HUDEP-2 (cell line): ENCODE data around the gene CISH.

Experiments
- DNase-seq, 76 experiments: peaks; one replicate each; lab custom pipeline; 2025; ENCODE audit not compliant: unreplicated experiment in 76 of 76; lab: John Stamatoyannopoulos, UW

The CISH gene

GRCh38 chr3:50637945-50638344 is 26.4 kb upstream of the CISH start:
- no peak for DNase-seq

DNA sequence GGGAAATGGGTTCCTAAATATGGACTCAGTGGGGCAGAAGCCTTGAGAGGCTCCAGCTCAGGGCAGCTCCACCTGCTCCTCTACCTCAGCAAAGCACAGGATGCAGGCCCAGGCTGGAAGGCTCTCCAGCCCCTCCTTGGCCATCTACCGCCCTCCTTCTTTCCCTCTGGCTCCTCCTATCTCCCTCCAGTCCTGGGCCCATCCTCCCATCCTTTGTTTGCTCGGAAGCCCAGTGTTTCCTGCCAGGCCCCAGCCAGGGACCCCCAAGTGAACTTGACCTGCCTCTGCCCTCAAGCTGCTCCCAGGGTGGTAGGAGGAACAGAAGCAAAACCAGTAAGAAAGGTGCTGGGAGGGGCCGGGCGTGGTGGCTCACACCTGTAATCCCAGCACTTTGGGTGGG is 25.4 kb upstream of the CISH start:
- DNase-seq: no peak

DNA sequence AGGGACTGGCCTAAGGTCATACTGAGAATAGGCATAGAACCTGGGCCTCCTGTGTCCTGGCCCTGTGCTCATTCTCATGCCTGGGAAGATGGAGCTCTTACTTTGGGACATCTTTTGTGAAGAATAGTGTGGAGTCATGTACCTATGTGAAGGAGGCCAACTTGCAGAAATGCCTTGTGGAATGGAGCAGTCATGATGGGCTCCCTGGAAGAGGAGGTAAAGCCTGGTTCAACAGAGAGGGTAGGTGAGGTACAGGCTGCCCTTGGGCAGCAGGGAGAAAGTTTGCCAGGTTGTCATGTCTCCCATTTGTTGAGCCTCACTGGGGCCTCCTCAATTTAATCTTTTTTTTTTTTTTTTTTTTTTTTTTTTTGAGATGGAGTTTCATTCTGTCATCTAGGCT is 23.5 kb upstream of the CISH start:
- no peak for DNase-seq

DNA sequence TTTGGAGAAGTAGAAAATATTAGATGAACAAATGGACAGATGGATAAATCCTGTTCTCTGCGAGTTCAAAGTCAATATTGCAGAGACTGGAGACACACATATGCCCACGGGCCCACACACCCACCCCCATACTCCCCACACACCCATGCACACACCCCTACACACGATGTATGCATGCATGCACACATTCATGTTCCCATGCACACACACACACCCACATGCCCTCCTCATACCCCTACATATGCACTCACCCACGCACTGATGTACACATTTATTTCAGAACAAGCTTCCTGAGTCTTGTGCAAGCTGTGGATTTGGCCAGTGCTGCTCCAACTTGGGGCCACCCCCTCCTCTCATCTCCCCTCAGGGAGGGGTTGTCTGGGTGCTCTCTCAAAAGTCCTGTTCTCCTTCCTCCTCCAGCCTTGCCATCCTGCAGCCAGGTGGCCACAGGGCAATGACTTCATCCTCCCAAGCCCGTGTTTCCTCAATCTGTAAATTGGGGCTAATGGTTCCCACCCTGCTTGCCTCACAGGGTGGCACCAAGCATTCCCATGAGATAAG is 21.7 kb upstream of the CISH start:
- DNase-seq: no peak

- DNase-seq: peak in 4 of 76 experiments; percentile 4 to 14 (median 10)
These were observed 20.9 kb upstream of the CISH start for GRCh38 chr3:50632450-50632849.

DNA sequence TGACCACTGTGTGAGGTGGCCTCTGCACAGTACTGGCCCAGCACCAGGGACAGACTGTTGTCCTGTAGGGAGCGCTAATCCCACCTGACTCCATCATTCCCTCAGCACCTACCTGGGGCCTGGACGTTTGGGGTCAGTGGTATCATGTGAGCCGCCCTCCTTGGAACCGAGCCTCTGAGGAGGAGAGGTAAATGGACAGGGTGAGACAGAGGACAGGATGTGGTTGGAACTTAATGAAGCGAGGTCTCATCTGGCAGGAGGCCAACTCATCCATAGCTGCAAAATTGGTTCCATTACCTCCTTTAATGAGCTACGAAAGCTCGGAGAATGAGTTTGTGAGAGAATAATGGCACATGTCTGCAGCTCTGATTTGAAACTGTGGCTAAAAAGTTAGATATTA is 19.3 kb upstream of the CISH start:
- no peak for DNase-seq

- DNase-seq: no peak
These were observed 18.8 kb upstream of the CISH start for GRCh38 chr3:50630394-50630793.

DNA sequence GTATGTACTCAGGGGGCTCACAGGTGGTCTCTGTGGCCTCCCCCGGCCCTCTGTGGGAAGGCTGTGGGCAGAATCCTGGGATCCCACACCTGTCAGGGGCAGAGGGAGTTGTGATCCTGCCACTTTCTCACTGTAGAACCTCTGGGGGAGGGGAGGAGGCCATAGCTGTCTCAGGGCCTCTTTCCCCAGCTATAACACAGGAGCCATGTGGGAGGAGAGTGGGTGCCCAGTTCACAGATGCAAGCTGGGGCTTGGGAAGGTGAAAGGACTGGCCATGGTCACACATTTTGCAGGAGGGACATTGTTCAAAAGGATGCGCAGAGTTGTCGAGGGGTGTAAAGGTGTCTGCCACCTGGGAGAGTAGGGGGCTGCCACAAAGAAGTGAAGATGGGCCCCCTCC is 17.0 kb upstream of the CISH start:
- no peak for DNase-seq

DNA sequence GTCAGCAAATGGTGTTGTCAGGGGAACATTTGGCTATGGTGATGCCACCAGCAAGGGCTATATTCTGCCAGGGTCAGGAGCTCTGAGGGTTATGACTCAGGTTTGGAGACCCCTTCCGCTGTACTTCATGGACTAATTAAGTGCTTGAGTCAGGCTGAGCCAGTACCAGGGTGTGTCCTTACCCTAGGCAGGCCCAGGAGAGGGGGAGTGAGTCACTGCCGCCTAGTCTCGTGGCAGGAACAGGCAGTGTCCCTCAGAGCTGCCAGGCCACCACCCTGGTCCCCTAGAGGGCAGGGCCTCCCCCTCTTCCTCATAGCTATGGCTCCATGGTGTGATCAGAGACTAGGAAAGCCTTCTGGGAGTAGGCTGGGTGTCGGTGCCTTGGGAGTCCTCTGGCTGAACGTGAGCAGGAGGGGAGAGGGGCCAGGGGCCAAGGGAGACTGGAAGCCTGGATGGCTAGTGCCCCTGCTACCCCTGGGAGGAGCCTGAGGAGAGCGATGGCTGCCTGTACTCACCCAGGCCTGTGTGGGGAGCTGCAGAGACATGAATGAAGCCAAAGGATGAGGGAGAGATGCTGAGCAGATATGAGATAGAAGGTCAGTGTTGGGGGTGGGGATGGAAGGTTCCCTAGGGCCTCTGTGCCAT is 16.0 kb upstream of the CISH start:
- peak in 63 of 76 experiments; percentile 12 to 73 (median 50) for DNase-seq

DNA sequence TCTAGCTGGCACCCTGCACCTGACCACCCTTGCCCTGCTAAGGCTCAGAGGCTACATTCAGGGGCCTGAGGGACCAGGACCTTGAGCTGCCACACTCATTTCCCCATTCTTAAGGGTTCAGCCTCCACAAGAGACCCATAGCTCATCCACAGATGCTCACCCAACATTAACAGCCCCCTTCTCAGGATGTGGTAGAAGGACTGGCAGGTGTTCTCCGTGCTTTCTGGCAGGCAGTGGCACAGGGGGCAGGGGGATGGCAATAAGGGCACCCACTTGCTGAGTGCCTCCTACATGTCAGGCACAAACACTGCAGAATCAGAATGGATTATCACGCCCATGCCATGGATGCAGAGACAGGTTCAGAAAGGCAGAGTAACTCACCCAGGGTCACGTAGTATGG is 14.8 kb upstream of the CISH start:
- no peak for DNase-seq

DNA sequence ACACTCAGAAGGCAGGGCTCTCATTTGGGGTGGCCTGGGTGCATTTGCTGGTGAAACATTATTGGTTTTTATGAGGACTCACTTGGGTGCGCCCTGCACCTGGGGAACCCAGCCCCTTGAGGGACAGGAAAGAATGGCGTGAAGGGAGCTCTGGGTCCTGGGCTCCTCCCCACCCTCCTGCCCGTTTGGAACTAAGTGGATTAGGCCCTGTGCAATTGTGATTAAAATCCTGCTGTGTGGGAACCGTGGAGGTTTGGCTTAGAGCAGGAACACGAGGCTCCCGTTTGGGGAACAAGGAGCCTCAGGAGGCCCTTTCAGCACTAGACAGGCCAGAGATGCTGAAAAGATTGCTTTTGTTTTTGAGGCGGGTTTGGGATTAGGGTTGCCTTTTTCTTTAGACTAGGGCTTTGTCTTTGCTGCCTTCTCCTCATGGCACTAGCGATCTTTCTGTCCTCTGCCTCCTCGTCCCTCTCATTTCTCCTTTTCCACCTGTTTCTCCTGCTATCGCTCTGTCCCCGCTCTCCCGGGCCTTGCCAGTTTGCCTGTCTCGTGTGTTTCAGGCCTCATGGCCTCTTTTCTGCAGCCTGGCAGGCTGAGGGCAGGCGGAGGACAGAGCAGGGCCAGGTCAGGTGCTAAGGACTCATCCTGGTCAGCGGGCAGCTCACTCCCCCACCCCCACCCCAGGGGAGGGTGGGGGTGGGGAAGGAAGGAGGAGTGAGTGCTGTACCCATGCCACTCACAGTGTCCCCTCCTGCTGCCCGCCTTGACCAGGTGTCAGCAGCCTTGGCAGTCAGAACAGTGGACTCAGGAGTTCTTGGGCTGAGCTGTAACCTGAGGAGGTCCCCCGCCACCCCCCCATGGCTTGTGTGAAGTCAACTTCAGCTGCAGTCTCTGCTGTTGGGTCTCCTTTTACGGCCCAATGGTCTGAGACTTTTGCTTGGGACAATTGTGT is 13.9 kb upstream of the CISH start:
- DNase-seq: no peak

DNA sequence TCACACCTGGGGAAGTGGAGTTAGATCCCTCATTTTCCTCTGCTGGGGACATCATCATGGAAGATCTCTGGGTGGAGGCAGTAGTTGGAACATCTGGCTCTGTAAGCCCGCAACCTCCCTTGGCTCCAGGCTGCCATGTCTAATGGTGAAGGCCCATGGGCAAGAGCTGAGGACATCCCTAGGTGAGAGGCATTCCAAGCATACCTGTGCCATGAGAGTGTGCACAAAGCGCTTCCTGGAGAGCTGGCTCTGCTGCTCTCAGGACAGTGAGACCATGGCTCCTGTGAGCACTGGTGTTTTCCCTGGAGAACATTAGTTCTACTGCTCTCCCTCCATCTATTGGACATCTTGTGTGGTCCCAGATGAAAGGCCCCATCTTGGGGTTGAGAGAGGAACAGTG is 13.1 kb upstream of the CISH start:
- no peak for DNase-seq

DNA sequence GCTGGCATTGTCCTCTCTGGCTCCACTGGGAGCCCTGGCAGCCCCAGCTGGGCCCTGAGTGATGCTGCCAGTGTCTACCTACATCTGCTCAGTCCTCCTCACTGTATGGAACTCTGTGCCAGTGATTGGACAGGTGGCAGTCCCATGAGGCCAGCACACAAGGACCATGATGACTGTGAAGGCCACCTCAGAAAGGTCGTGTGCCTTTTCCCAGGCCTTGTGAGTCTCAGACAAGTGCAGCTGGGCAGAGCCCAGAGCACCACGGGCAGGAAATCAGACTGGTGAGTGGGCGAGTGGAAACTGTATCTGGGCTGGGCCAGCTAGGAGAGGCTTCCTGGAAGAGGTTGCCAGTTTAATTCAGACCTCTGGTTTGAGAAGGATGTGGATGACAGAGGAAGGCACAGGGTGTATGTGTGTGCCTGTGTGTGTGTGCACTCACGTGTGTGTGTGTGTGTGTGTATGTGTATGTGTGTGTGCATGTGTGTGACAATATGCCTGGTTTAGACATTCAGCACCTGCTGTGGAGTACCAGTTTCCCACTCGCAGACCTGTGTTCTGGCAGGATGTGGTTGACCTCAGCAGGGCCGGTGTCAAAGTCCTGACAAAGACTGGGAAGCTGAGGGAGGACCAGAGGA is 12.4 kb upstream of the CISH start:
- DNase-seq: peak in 8 of 76 experiments; percentile 5 to 68 (median 40)

DNA sequence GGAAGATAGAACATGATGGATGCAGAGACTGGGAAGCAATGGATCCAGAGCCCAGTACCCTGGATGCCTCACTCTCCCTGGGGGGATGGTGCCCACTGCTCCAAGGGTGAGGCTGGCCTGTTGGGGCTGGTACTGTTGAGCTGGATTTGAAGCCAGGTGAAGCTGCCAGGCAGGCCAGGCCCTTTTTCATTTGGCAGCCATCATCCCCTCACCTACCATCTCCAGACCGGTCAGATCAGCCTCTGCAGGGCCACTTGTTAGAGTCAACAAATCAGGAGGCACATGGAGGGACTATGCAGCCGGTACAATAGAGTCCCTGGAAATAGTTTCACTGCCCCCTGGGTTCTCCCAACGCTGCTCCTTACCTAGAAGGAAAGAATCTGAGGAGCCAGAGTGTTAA is 11.3 kb upstream of the CISH start:
- DNase-seq: no peak

DNA sequence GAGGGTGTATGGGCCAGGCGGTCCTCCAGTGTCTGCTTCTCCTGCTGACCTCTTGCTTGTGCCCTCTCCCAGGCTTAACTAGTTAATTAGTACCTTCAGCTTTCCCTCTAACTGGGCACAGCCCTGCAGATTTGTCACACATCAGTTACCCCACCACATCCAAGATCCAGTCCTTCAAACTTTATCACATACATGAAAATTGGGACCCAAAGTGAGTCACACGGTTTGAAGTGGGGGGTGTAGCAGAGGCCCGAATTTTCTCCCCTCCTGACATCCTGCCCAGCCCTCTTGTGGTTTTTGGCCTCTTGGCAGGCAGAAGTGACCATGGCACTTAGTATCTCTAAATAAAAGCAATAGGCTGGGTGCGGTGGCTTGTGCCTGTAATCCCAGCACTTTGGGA is 9.2 kb upstream of the CISH start:
- DNase-seq: peak in 49 of 76 experiments; percentile 8 to 76 (median 43)

GRCh38 chr3:50620420-50620819 is 8.8 kb upstream of the CISH start:
- peak in 2 of 76 experiments; percentile 14 to 42 for DNase-seq

DNA sequence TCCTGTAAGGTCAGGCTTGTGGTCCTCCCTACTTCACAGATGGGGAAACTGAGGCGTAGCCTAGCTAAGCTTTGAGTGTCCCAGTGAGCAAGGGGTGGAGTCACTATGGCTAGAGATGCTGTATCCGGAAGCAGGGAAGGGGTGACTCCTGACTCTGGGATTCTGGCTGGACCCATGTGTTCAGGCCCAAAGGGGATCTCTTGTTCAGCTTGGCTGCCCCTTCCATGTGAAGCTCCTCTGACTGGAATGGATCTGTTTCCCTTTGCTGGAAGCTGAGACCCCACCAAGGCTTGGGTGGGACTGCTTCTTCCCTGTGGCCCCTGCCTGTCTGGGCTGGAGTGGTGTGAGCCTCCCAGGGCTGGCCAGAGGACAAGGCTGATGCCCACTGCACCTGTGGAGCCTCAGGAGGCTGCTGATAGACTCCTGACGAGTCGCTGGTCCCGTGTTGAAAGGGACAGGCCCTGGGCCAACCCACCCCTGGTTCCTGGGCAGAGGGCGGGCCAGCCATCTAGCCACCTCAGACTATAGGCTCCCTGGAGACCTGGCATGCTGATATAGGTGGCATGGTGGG is 6.4 kb upstream of the CISH start:
- no peak for DNase-seq

DNA sequence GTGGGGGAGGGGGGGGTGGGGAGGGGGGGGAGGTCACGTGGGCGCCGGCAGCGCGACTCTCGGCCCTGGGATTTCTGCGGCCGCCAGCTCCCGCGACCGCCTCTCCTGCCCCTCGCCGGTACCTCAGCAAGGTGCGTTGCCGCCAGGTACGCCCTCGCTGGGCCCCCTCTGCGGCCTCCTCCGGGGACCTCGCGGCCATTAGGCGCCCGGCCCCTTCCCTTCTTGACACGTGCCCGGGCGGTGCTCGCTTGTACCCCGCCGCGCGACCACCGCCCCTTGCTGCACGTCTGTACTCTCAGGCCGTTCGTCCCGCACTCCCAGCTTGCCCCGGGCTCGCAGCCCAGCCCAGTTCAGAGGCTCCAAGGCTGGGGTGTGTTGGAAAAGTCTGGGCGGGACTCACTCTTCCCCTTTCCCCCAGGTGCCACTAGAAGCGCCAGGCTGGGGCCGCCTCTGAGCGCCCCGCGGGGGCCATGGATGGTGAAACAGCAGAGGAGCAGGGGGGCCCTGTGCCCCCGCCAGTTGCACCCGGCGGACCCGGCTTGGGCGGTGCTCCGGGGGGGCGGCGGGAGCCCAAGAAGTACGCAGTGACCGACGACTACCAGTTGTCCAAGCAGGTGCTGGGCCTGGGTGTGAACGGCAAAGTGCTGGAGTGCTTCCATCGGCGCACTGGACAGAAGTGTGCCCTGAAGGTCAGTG is 5.7 kb upstream of the CISH start, which contains the start of gene MAPKAPK3:
TSS of gene MAPKAPK3 (plus strand) at position 56 of the 696 bp plus-strand sequence. CDS start at position 471, 415 bp downstream.
- DNase-seq: peak in 9 of 76 experiments; percentile 27 to 64 (median 37)

DNA sequence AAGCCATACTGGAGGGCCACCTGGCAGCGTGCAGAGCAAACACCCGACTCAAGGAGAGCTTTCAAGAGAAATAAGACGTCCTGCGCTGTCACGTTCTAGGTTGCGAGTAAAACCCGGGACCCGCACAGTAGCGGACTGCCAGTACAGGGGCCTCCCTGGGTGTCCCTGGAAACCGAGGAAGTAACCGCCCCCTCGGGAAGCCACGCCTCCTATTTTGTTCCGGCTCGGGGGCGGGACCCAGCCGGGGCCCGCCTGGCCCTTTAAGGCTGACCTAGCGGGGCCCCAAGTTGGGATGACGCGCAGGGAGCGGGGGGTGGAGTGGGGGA is 5.2 kb upstream of the CISH start:
- DNase-seq: peak in 73 of 76 experiments; percentile 40 to 95 (median 86)
